ENCODE results near the gene CSE1L.
"Not testable (repeated sequence)": the region's sequence is repeated elsewhere in the genome, so short reads cannot be mapped to it uniquely, and the experiment has no call there.

The CSE1L gene, protein sequence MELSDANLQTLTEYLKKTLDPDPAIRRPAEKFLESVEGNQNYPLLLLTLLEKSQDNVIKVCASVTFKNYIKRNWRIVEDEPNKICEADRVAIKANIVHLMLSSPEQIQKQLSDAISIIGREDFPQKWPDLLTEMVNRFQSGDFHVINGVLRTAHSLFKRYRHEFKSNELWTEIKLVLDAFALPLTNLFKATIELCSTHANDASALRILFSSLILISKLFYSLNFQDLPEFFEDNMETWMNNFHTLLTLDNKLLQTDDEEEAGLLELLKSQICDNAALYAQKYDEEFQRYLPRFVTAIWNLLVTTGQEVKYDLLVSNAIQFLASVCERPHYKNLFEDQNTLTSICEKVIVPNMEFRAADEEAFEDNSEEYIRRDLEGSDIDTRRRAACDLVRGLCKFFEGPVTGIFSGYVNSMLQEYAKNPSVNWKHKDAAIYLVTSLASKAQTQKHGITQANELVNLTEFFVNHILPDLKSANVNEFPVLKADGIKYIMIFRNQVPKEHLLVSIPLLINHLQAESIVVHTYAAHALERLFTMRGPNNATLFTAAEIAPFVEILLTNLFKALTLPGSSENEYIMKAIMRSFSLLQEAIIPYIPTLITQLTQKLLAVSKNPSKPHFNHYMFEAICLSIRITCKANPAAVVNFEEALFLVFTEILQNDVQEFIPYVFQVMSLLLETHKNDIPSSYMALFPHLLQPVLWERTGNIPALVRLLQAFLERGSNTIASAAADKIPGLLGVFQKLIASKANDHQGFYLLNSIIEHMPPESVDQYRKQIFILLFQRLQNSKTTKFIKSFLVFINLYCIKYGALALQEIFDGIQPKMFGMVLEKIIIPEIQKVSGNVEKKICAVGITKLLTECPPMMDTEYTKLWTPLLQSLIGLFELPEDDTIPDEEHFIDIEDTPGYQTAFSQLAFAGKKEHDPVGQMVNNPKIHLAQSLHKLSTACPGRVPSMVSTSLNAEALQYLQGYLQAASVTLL

GRCh38 chr20:49046087-49046900 lies at the start of gene CSE1L:
Gene CSE1L (plus strand): TSS chr20:49046312. CDS start chr20:49058464, 12,152 bp downstream.
- DNase-seq = peak; percentile 92

DNA sequence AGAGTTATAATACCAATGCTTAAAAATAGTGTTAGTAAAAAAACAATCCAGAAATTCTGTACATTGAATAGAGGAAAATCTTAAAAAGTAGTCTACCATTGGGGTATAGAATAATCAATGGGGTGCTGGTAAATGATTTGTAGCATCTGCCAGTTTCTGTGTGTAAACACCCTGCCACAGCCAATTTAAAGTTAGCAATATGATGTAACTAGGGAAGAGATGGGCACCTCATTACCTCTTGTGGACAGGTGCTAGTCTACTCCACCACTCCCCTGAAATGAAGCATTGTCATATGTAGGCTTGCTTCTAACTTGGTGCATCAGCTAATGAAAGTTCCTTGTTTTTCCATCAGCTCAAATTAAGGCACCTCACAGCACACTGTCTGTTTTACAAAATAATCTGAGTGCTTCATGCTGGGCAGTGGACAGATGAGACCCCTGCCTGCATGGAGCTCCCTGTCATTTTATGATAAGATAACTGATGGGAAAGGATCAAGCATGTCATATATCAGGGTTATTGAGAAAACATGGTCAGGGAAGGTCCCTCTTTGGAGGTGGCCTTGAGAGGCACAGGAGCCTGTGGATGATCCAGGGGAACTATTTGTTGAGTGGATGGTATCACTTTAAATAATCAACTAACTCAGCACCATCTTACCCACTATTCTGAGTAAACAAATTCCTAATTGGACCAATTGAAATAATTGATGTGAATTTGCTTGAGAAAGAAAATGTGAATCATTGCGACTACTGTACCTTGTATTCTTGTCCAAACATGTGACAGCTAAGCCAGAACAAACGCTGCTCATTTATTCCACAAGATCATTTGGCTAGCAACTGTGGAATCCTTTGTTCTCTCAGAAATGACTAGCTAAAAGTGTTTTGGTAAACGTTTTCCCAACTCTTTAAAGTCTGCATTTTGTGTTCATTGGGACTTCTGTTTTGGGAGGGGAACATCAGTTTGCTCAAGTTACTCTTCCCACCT lies 45.9 kb upstream of the CSE1L start:
- no peak for DNase-seq

GRCh38 chr20:49001741-49002140 lies 44.4 kb upstream of the CSE1L start:
- DNase-seq = no peak

DNA sequence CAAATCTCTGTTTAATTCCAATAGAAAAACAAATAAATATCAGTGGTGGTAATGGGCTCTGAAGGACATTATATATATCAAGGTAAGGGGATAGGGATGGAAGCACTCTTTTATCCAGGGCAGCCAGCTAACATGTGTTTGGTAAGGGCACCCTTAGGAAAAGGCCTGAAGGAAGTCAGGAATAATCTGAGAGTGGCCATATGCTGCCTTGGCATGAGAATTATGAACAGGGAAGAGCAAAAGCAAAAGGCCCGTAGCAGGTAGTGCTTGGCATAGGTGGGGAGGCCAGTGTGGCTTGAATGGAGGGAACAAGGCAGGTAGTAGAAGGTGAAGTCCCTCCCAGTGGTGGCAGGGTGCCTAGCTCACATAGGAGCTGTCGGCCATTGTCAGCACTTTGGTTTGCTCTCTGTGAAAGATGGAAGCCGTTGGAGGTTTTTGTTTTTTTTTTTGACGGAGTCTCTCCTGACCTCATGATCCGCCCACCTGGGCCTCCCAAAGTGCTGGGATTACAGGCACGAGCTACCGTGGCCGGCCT lies 39.6 kb upstream of the CSE1L start:
- no peak for DNase-seq

GRCh38 chr20:49009899-49010631 lies 36.0 kb upstream of the CSE1L start:
- DNase-seq = no peak

DNA sequence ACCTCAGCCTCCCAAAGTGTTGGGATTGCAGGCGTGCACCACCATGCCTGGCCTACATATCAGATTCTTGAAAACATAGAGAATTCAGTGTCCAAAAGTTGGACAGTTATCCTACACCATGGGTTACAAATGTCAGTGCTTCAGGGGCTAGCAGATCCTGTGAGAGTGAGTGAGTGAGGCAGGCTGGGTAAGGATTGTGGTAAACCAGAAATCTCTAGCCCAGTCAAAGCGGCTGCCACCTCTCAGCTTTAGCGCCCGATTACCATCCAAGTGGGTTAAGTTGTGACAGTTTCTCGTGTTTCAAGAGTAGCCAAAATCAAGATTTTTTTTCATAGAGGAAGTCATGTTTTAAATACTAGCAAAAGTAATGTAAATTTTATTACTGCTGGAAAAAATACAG lies 21.9 kb upstream of the CSE1L start:
- DNase-seq = no peak

- DNase-seq = not testable (repeated sequence)
Measured at GRCh38 chr20:49028177-49028576, 17.9 kb upstream of the CSE1L start.

GRCh38 chr20:49028684-49029083 lies 17.4 kb upstream of the CSE1L start:
- DNase-seq = no peak

GRCh38 chr20:49029203-49029602 lies 16.9 kb upstream of the CSE1L start:
- DNase-seq = no peak

GRCh38 chr20:49030954-49031619 lies 15.0 kb upstream of the CSE1L start:
- DNase-seq = no peak

DNA sequence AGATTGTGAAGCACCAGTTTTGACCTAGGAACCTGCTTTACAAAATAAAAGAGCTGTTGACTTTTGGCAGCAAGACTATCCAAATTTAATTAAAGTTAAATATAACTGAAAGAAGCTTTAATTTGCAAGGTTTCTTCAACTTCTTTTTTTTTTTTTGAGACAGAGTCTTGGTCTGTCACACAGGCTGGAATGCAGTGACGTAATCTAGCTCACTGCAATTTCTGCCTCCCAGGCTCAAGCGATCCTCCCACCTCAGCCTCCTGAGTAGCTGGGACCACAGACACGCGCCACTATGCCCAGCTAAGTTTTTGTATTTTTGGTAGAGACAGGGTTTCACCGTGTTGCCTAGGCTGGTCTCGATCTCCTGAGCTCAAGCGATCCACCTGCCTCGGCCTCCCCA lies 13.7 kb upstream of the CSE1L start:
- DNase-seq = no peak

GRCh38 chr20:49034070-49034732 lies 11.9 kb upstream of the CSE1L start:
- DNase-seq = no peak

DNA sequence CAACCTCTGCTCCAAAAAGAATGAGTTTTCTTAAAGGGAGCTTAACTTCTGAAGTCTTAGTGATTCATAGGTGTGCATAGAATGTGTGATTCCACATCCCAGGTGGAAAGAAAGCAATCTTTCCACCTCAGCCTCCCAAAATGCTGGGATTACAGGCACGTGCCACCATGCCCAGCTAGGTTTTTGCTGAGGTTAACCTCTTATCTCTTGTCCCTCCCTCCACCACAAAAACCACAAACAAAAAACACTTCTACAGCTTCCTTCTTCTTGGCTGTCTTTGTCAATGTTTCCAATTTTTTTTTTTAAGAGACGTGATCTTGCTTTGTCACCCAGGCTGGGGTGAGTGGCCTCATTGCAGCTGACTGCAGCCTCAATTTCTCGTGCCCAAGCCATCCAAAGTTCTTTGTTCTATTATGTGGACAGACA lies 8.1 kb upstream of the CSE1L start:
- DNase-seq = peak; percentile 8

DNA sequence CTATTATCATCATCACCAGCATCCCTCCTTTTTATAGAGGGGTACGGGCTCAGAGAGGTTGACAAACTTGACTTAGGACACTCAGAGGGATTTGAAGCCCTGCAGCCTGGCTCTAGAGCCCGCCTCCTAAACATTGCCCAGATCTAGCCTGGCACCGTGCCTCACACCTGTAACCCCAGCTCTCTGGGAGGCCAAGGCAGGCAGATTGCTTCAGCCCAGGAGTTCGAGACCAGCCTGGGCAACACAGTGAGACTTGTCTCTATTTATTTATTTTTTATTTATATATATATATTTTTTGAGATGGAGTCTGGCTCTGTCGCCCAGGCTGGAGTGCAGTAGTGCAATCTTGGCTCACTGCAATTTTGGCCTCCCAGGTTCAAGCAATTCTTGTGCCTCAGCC lies 6.3 kb upstream of the CSE1L start:
- DNase-seq = no peak

DNA sequence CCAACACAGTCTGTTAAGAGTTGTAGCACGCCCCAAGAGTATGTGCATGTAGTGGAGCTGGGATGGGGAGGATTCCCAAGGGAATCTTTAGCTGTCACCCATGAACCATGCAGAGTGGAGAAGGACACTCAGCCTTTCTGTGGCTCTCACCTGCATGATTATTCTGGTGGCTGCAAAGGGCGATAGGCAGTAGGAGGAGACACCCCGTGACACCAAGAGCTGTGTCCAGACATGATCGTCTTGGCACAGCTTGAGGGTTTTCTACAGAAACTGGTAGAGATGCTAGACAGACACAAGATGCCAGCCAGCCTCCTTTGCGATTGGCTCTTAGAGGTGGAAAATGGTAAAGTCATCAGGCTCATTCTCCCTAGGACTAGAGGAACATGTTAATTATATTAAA lies 3.1 kb upstream of the CSE1L start:
- no peak for DNase-seq

- no peak for DNase-seq
Measured at GRCh38 chr20:49045440-49046086, 549 bp upstream of the CSE1L start.

- DNase-seq = no peak
Measured at GRCh38 chr20:49052334-49052733, 6.2 kb downstream of the CSE1L start.

DNA sequence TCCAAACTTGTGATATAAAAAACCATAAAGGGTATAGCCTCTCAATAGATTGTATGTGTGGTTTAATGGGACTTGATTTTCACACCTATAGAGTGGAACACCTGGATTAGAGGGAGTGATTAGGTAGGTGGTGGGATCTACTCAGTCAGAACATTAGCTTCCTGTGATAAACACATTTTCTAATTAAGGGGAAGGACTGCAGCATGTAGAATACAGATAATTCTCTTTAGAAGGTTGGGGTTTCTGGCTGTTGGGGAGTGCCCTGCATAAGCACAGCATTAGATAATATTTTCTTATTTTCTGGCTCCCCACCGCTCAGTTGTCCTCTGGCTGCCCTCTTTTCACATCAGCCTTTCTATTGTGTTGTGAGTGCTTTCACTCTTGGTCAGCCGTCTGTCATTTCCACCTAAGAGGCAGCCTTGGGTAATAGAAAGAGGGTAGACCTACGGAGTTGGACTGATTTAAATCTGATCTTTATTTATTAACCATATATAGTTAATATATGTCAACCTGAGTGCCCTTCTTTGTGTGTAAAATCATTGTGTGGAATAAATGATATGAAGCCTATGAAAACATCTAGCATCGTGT lies 8.0 kb downstream of the CSE1L start:
- no peak for DNase-seq

- no peak for DNase-seq
Measured at GRCh38 chr20:49063279-49063678, 17.2 kb downstream of the CSE1L start.

Measured in activated CD4-positive, alpha-beta T cell treated with anti-CD3 and anti-CD28 coated beads, Interleukin-2, amount 50 U/mL, for 1 hour (primary cell).